NCI-H1694 treated with DMSO at 0.1 percent for 48 hours (cell line): ENCODE data around the gene RIPPLY1.

Experiments
- DNase-seq: peaks from one replicate; lab custom pipeline; 2025; lab: John Stamatoyannopoulos, UW

Gene RIPPLY1

GRCh38 chrX:106903291-106903824, at the start of gene RIPPLY1:
Gene RIPPLY1 (minus strand): TSS chrX:106903341. CDS start chrX:106903287, 54 bp downstream.
- DNase-seq = no peak

- DNase-seq = no peak
Measured at GRCh38 chrX:106952538-106952937, 49.4 kb upstream of the RIPPLY1 start.

GRCh38 chrX:106952089-106952488, 48.9 kb upstream of the RIPPLY1 start:
- no peak for DNase-seq

- DNase-seq = no peak
Measured at GRCh38 chrX:106951230-106951629, 48.1 kb upstream of the RIPPLY1 start.

- no peak for DNase-seq
Measured at GRCh38 chrX:106950381-106950780, 47.2 kb upstream of the RIPPLY1 start.

GRCh38 chrX:106949366-106949765, 46.2 kb upstream of the RIPPLY1 start:
- DNase-seq = no peak

- DNase-seq = no peak
Measured at GRCh38 chrX:106948641-106949040, 45.5 kb upstream of the RIPPLY1 start.

- DNase-seq = no peak
Measured at GRCh38 chrX:106946464-106946863, 43.3 kb upstream of the RIPPLY1 start.

- no peak for DNase-seq
Measured at GRCh38 chrX:106940068-106940467, 36.9 kb upstream of the RIPPLY1 start.

GRCh38 chrX:106939566-106939965, 36.4 kb upstream of the RIPPLY1 start:
- DNase-seq = no peak

- DNase-seq = no peak
Measured at GRCh38 chrX:106936246-106936645, 33.1 kb upstream of the RIPPLY1 start.

GRCh38 chrX:106935175-106935574, 32.0 kb upstream of the RIPPLY1 start:
- DNase-seq = no peak

- DNase-seq = no peak
Measured at GRCh38 chrX:106933538-106933961, 30.4 kb upstream of the RIPPLY1 start.

- no peak for DNase-seq
Measured at GRCh38 chrX:106932960-106933537, 29.9 kb upstream of the RIPPLY1 start.

GRCh38 chrX:106932492-106932923, 29.4 kb upstream of the RIPPLY1 start:
- no peak for DNase-seq

- no peak for DNase-seq
Measured at GRCh38 chrX:106931831-106932491, 28.8 kb upstream of the RIPPLY1 start.

GRCh38 chrX:106928227-106928626, 25.1 kb upstream of the RIPPLY1 start:
- DNase-seq = no peak

GRCh38 chrX:106927700-106928099, 24.6 kb upstream of the RIPPLY1 start:
- DNase-seq = no peak

- no peak for DNase-seq
Measured at GRCh38 chrX:106927023-106927422, 23.9 kb upstream of the RIPPLY1 start.

GRCh38 chrX:106921637-106922036, 18.5 kb upstream of the RIPPLY1 start:
- no peak for DNase-seq

GRCh38 chrX:106919932-106920452, 16.9 kb upstream of the RIPPLY1 start, which contains the start of gene CLDN2:
Gene CLDN2 (plus strand): TSS chrX:106920402. CDS start chrX:106928229, 7,827 bp downstream.
- no peak for DNase-seq

GRCh38 chrX:106917830-106918500, 14.8 kb upstream of the RIPPLY1 start:
- DNase-seq = no peak

- no peak for DNase-seq
Measured at GRCh38 chrX:106912864-106913263, 9.7 kb upstream of the RIPPLY1 start.
